GM12801 (cell line): Measurements from ENCODE around the gene PEX11A.

Source experiments
- CTCF ChIP-seq: IDR thresholded peaks from one replicate; pipeline ENCODE4 v1.5.1; 2011; ENCODE audit warnings: control low read depth; ENCODE audit not compliant: insufficient read length; ENCODE audit errors: extremely low read depth

The PEX11A gene

GRCh38 chr15:89668171-89668570 lies 22.4 kb downstream of the PEX11A start:
- no peak for TF ChIP-seq CTCF

- TF ChIP-seq CTCF: no peak
Observed at GRCh38 chr15:89667706-89667960, 22.9 kb downstream of the PEX11A start.

GRCh38 chr15:89666858-89667705 lies 23.5 kb downstream of the PEX11A start:
- no peak for TF ChIP-seq CTCF

GRCh38 chr15:89666184-89666857 lies 24.2 kb downstream of the PEX11A start:
- TF ChIP-seq CTCF: no peak

GRCh38 chr15:89665449-89666181 lies 24.9 kb downstream of the PEX11A start:
- no peak for TF ChIP-seq CTCF

GRCh38 chr15:89664441-89665350 lies 25.9 kb downstream of the PEX11A start:
- no peak for TF ChIP-seq CTCF
